BLaER1 treated with 17β-estradiol and CSF1 and Interleukin-3, amounts not matched to agents 10 nM and 100 nM (cell line): ENCODE measurements around the gene SHC2.

Source experiments
- H3K27ac ChIP-seq, 11 experiments: shearing (Covaris generic); formaldehyde crosslinking; 2 replicates each; pipeline ENCODE4 v1.8.1; 2022
- H3K27me3 ChIP-seq, 11 experiments: shearing (Covaris generic); formaldehyde crosslinking; 2 replicates each; pipeline ENCODE4 v1.8.1; 2022
- H3K36me3 ChIP-seq, 11 experiments: shearing (Covaris generic); formaldehyde crosslinking; 2 replicates each; pipeline ENCODE4 v1.8.1; 2022
- H3K4me1 ChIP-seq, 10 experiments: shearing (Covaris generic); formaldehyde crosslinking; 2 replicates each; pipeline ENCODE4 v1.8.1; 2022
- H3K4me2 ChIP-seq, 11 experiments: shearing (Covaris generic); formaldehyde crosslinking; 2 replicates each; pipeline ENCODE4 v1.8.1; 2022
- H3K4me3 ChIP-seq, 10 experiments: shearing (Covaris generic); formaldehyde crosslinking; 2 replicates each; pipeline ENCODE4 v1.8.1; 2022
- H3K9ac ChIP-seq, 11 experiments: shearing (Covaris generic); formaldehyde crosslinking; 2 replicates each; pipeline ENCODE4 v1.8.1; 2022
- H3K9me3 ChIP-seq, 11 experiments: shearing (Covaris generic); formaldehyde crosslinking; replicated peaks in 1 of 11; 2 replicates each; pipeline ENCODE4 v1.8.1; 2022
- H4K20me1 ChIP-seq, 11 experiments: shearing (Covaris generic); formaldehyde crosslinking; 2 replicates each; pipeline ENCODE4 v1.8.1; 2022
- Cebpa-rat ChIP-seq, 11 experiments: shearing (Covaris generic); IDR thresholded peaks; 2 replicates each; pipeline ENCODE4 v1.8.1; 2022

The SHC2 gene

GRCh38 chr19:460877-461720 is at the start of gene SHC2:
TSS of gene SHC2 (minus strand) at chr19:461033. CDS start at chr19:460996, 37 bp downstream.
- H3K4me2 ChIP-seq: no peak within 1 kb of the TSS
- no peak within 1 kb of the TSS for H3K27ac ChIP-seq
- H3K9ac ChIP-seq: no peak within 1 kb of the TSS
- H3K4me3 ChIP-seq: no peak within 1 kb of the TSS
- no peaks in the 10 kb centered on the region for H3K36me3 ChIP-seq
- peaks cover 23 to 55% (median 35%) of the 10 kb centered on the region in 11 experiments for H3K9me3 ChIP-seq
- no peaks in the 10 kb centered on the region for H3K4me1 ChIP-seq
- H4K20me1 ChIP-seq: no peaks in the 10 kb centered on the region
- no peaks in the 10 kb centered on the region for H3K27me3 ChIP-seq
- no peak for TF ChIP-seq Cebpa-rat (IDR thresholded peaks at IDR 0.05)

- peaks cover 60 to 83% (median 71%) of the 10 kb centered on the region in 10 experiments for H3K4me1 ChIP-seq
- H3K9me3 ChIP-seq: peaks cover 0 to 3% (median 0%) of the 10 kb centered on the region in 11 experiments; a peak in 1 of 22 replicates
- no peaks in the 10 kb centered on the region for H3K27me3 ChIP-seq
- H3K9ac ChIP-seq: peak overlapping the region; percentile 90 to 99 (median 95)
- peaks cover 0 to 13% (median 9%) of the 10 kb centered on the region in 11 experiments; a peak in 12 of 22 replicates for H3K36me3 ChIP-seq
- H3K4me2 ChIP-seq: peak overlapping the region; percentile 90 to 100 (median 99)
- H4K20me1 ChIP-seq: peaks cover 0 to 49% (median 27%) of the 10 kb centered on the region in 11 experiments; a peak in 20 of 22 replicates
- peak overlapping the region; percentile 84 to 97 (median 92) for H3K4me3 ChIP-seq
- peak overlapping the region; percentile 91 to 98 (median 93); a peak in 20 of 22 replicates for H3K27ac ChIP-seq
- TF ChIP-seq Cebpa-rat (IDR thresholded peaks at IDR 0.05): no peak
These were observed 47.6 kb upstream of the SHC2 start for GRCh38 chr19:508204-509150.

- H3K4me2 ChIP-seq: peak within 1 kb of the TSS; percentile 90 to 100 (median 99)
- peak within 1 kb of the TSS; percentile 90 to 99 (median 95) for H3K9ac ChIP-seq
- H3K27me3 ChIP-seq: no peaks in the 10 kb centered on the region
- no peak for TF ChIP-seq Cebpa-rat (IDR thresholded peaks at IDR 0.05)
- peaks cover 0 to 11% (median 0%) of the 10 kb centered on the region in 11 experiments; a peak in 10 of 22 replicates for H3K9me3 ChIP-seq
- H4K20me1 ChIP-seq: peaks cover 0 to 40% (median 18%) of the 10 kb centered on the region in 11 experiments; a peak in 17 of 22 replicates
- peaks cover 63 to 83% (median 69%) of the 10 kb centered on the region in 10 experiments for H3K4me1 ChIP-seq
- peaks cover 0 to 12% (median 9%) of the 10 kb centered on the region in 11 experiments; a peak in 10 of 22 replicates for H3K36me3 ChIP-seq
- H3K4me3 ChIP-seq: peak within 1 kb of the TSS; percentile 84 to 97 (median 92)
- peak within 1 kb of the TSS; percentile 91 to 98 (median 93) for H3K27ac ChIP-seq
These were observed 46.7 kb upstream of the SHC2 start, which contains the start of gene TPGS1 for GRCh38 chr19:507286-508203. TSS of gene TPGS1 (plus strand) at chr19:507497. CDS start at chr19:507507, 10 bp downstream.

- peak overlapping the region; percentile 91 to 98 (median 93) for H3K27ac ChIP-seq
- peak overlapping the region; percentile 74 to 100 (median 90) for H3K4me2 ChIP-seq
- H3K4me1 ChIP-seq: peaks cover 54 to 83% (median 67%) of the 10 kb centered on the region in 10 experiments
- peaks cover 0 to 12% (median 9%) of the 10 kb centered on the region in 11 experiments; a peak in 10 of 22 replicates for H3K36me3 ChIP-seq
- H4K20me1 ChIP-seq: peaks cover 0 to 31% (median 9%) of the 10 kb centered on the region in 11 experiments; a peak in 14 of 22 replicates
- peaks cover 0 to 20% (median 3%) of the 10 kb centered on the region in 11 experiments; a peak in 11 of 22 replicates for H3K9me3 ChIP-seq
- peak overlapping the region; percentile 90 to 99 (median 95) for H3K9ac ChIP-seq
- no peak for TF ChIP-seq Cebpa-rat (IDR thresholded peaks at IDR 0.05)
- H3K27me3 ChIP-seq: no peaks in the 10 kb centered on the region
- peak overlapping the region; percentile 84 to 97 (median 92) for H3K4me3 ChIP-seq
These were observed 45.8 kb upstream of the SHC2 start for GRCh38 chr19:506404-507285.

- peaks cover 0 to 24% (median 3%) of the 10 kb centered on the region in 11 experiments; a peak in 11 of 22 replicates for H3K9me3 ChIP-seq
- H3K4me2 ChIP-seq: 0 out of 22 replicates have a peak overlapping the region, but pooled peaks of 1 of the 11 experiments have one; percentile 99
- H3K27me3 ChIP-seq: peaks cover 0 to 1% (median under 1%) of the 10 kb centered on the region in 11 experiments; a peak in 11 of 22 replicates
- peak overlapping the region in 1 of 11 experiments; percentile 9; a peak in 1 of 22 replicates for H3K9ac ChIP-seq
- no peak for TF ChIP-seq Cebpa-rat (IDR thresholded peaks at IDR 0.05)
- peak overlapping the region in 6 of 11 experiments; percentile 6 to 98 (median 92); a peak in 7 of 22 replicates for H3K27ac ChIP-seq
- H3K4me1 ChIP-seq: peaks cover 34 to 72% (median 54%) of the 10 kb centered on the region in 10 experiments
- peaks cover 0 to 9% (median 7%) of the 10 kb centered on the region in 11 experiments; a peak in 10 of 22 replicates for H3K36me3 ChIP-seq
- H4K20me1 ChIP-seq: peaks cover 0 to 18% (median 0%) of the 10 kb centered on the region in 11 experiments; a peak in 7 of 22 replicates
- no peak overlapping the region for H3K4me3 ChIP-seq
These were observed 43.8 kb upstream of the SHC2 start for GRCh38 chr19:504616-505015.

- Histone ChIP-seq H3K27me3 (peaks cover 20 to 29% (median 24%) of the 10 kb centered on the region in 11 experiments), H4K20me1 (peaks cover 0 to 7% (median 0%) of the 10 kb centered on the region in 11 experiments; a peak in 2 of 22 replicates), H3K36me3 (no peaks in the 10 kb centered on the region), H3K4me3 (no peak overlapping the region; a peak in 1 of 20 replicates), H3K4me1 (peaks cover 19 to 63% (median 44%) of the 10 kb centered on the region in 10 experiments), H3K27ac (peak overlapping the region in 4 of 11 experiments; percentile 68 to 75 (median 71); a peak in 7 of 22 replicates), H3K9ac (no peak overlapping the region), H3K9me3 (peaks cover 0 to 24% (median 3%) of the 10 kb centered on the region in 11 experiments; a peak in 11 of 22 replicates), H3K4me2 (peak overlapping the region in 5 of 11 experiments; percentile 10 to 69 (median 61); a peak in 9 of 22 replicates)
- no peak for TF ChIP-seq Cebpa-rat (IDR thresholded peaks at IDR 0.05)
These were observed 40.8 kb upstream of the SHC2 start for GRCh38 chr19:501646-502045.
